ENCODE results near the gene MYO1E. TPM values are rescaled to one million over a fixed set of nuclear protein-coding genes. Genes with fewer than 3 reads are reported as not detected.
A peak's percentile ranks its signal among the peaks of the same experiment; 100 is the strongest.
"Not testable (repeated sequence)": the region's sequence is repeated elsewhere in the genome, so short reads cannot be mapped to it uniquely, and the experiment has no call there.

The MYO1E gene
- total RNA-seq, 1 donor from 2014 or later: 192 TPM

- Mint-ChIP-seq H3K9me3 (ENCODE audit: low read depth) (no peaks in the 10 kb centered on the region), H3K36me3 (ENCODE audit: low read depth) (no peaks in the 10 kb centered on the region), H3K27ac (ENCODE audit: unreplicated experiment) (no peak overlapping the region), H3K27me3 (ENCODE audit: low read depth) (no peaks in the 10 kb centered on the region), H3K4me3 (ENCODE audit: unreplicated experiment) (no peak overlapping the region), H3K4me1 (ENCODE audit: low read depth) (peaks cover 18% of the 10 kb centered on the region)
- no peak for TF ChIP-seq CTCF (IDR thresholded peaks at IDR 0.05)
- no peak for DNase-seq (ENCODE audit: low spot score)
These were observed 88.8 kb downstream of the MYO1E start for GRCh38 chr15:59283717-59284391.

GRCh38 chr15:59282515-59283337, 89.9 kb downstream of the MYO1E start:
- Mint-ChIP-seq H3K4me3 (ENCODE audit: unreplicated experiment) (no peak overlapping the region), H3K27ac (ENCODE audit: unreplicated experiment) (peak overlapping the region; percentile 5), H3K4me1 (ENCODE audit: low read depth) (peaks cover 18% of the 10 kb centered on the region), H3K9me3 (ENCODE audit: low read depth) (no peaks in the 10 kb centered on the region), H3K36me3 (ENCODE audit: low read depth) (no peaks in the 10 kb centered on the region), H3K27me3 (ENCODE audit: low read depth) (no peaks in the 10 kb centered on the region)
- no peak for TF ChIP-seq CTCF (IDR thresholded peaks at IDR 0.05)
- DNase-seq (ENCODE audit: low spot score): no peak

GRCh38 chr15:59281699-59282098, 91.0 kb downstream of the MYO1E start:
- no peaks in the 10 kb centered on the region for H3K9me3 Mint-ChIP-seq (ENCODE audit: low read depth)
- no peak overlapping the region for H3K27ac Mint-ChIP-seq (ENCODE audit: unreplicated experiment)
- TF ChIP-seq CTCF (IDR thresholded peaks at IDR 0.05): no peak
- peaks cover 18% of the 10 kb centered on the region for H3K4me1 Mint-ChIP-seq (ENCODE audit: low read depth)
- no peak overlapping the region for H3K4me3 Mint-ChIP-seq (ENCODE audit: unreplicated experiment)
- DNase-seq (ENCODE audit: low spot score): no peak
- H3K27me3 Mint-ChIP-seq (ENCODE audit: low read depth): no peaks in the 10 kb centered on the region
- no peaks in the 10 kb centered on the region for H3K36me3 Mint-ChIP-seq (ENCODE audit: low read depth)

GRCh38 chr15:59280855-59281254, 91.8 kb downstream of the MYO1E start:
- TF ChIP-seq CTCF (IDR thresholded peaks at IDR 0.05): no peak
- DNase-seq (ENCODE audit: low spot score): no peak
- Mint-ChIP-seq H3K27ac (ENCODE audit: unreplicated experiment) (no peak overlapping the region), H3K27me3 (ENCODE audit: low read depth) (no peaks in the 10 kb centered on the region), H3K4me3 (ENCODE audit: unreplicated experiment) (no peak overlapping the region), H3K4me1 (ENCODE audit: low read depth) (peaks cover 18% of the 10 kb centered on the region), H3K9me3 (ENCODE audit: low read depth) (no peaks in the 10 kb centered on the region), H3K36me3 (ENCODE audit: low read depth) (no peaks in the 10 kb centered on the region)

GRCh38 chr15:59280292-59280691, 92.4 kb downstream of the MYO1E start:
- not testable (repeated sequence) for H3K4me3 Mint-ChIP-seq (ENCODE audit: unreplicated experiment); H3K27me3 Mint-ChIP-seq (ENCODE audit: low read depth); H3K27ac Mint-ChIP-seq (ENCODE audit: unreplicated experiment); H3K9me3 Mint-ChIP-seq (ENCODE audit: low read depth); H3K36me3 Mint-ChIP-seq (ENCODE audit: low read depth); DNase-seq (ENCODE audit: low spot score)
- peaks cover 18% of the 10 kb centered on the region for H3K4me1 Mint-ChIP-seq (ENCODE audit: low read depth)

All from chondrocyte (in vitro differentiated cells).